Suppressor macrophage (primary cell): ENCODE data around the gene CALHM1.
"Not testable (repeated sequence)": the region's sequence is repeated elsewhere in the genome, so short reads cannot be mapped to it uniquely, and the experiment has no call there.

Experiments used
- DNase-seq, 4 experiments: peaks; one replicate each; pipeline ENCODE4 v3.0.0-alpha.2; 2020 to 2022
- total RNA-seq, 17 experiments: gene quantifications; one replicate each; lab custom pipeline; 2026; ENCODE audit warnings: mixed read lengths in 6 of 17, inconsistent platforms in 3 of 17; lab: John Stamatoyannopoulos, UW

The CALHM1 gene, protein sequence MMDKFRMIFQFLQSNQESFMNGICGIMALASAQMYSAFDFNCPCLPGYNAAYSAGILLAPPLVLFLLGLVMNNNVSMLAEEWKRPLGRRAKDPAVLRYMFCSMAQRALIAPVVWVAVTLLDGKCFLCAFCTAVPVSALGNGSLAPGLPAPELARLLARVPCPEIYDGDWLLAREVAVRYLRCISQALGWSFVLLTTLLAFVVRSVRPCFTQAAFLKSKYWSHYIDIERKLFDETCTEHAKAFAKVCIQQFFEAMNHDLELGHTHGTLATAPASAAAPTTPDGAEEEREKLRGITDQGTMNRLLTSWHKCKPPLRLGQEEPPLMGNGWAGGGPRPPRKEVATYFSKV
- 0 to 10.9 (median 1.7) reads per million in 17 experiments for total RNA-seq

DNA sequence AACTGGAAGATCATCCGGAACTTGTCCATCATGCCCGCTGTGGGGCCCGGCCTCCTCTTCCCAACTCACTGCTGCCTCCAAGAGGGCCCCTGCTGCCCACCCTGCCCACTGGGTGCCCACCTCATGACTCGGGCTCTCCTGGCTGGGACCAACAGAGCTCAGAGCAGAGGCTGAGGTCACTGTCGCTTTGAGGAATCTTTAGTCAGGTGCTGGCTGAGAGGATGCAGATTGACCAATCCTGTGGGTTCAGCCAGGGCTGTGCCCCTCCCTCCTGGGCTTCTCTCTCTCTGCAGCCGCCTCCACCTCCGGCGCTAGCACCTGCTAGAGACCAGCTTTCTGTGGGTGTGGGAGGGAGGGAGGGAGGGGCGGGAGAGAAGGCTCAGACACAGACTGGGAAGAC, at the start of gene CALHM1:
Gene CALHM1 (minus strand): TSS at position 181 of the 400 bp plus-strand sequence. CDS start 149 bp downstream, at position 32.
- peak; percentile 50 to 85 (median 74) for DNase-seq

DNA sequence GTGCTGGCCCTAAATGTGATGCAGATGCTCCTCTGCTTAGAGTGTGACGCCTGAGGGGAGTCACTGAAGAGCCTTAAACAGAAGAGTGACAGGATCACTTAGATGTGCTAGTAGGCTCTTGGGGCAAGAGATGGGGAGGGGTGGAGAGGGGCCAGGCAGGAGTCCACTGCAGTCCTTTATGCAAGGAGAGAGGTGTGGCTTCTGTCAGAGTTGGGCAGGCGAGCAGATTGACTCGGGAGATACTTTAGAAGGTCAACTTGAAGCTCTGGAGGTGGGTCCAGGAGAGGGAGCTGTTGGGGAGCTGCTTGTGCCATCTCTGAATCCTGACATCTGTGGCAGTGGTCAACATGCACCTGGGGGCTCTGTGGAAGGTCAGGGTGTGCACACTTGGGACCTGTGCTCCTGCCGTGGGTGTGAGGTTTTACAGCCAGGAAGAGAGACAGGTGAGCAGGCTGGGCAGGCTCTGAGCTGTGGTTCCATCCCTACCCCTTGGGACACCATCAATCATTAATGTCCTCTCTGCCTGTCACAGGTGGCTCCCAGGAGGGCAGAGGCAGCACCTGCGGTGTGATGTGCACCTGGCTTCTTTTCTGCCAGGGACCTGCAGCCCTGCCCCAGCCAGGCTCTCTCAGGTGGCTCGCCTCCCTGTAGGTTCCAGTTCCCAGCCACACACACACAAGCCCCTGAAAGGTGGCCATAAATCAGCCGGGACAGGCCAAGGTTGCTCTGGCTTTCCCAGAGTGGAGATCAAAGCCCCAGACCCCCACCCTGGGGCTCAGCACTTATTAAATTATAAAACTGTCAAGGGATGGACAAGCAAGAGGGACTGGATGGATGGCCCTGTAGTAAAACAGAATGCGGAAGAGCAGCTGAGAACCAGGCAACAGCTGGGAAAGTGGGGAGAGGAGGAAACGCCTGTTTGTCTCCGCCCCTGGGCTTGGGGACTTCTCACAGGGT, 48.8 kb upstream of the CALHM1 start:
- no peak for DNase-seq

DNA sequence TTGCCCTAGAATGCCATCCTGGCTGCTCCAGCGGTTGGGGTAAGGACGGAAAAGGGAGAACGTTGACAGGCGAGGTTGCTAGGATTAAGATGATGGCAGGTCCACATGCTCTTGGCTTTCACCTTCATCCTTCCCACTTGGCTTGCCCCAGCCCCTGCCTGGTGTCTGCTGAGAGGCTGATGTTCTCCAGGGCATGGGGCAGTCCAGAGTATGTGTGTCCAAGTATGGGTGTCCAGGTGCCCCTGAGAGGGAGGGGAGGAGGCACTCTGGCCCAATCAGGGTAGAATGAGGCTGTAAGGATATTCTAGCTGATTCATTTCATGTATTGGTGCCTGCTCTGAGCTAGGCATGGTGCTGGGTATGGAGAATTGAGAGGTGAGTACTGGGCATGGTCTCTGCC, 47.4 kb upstream of the CALHM1 start:
- no peak for DNase-seq

DNA sequence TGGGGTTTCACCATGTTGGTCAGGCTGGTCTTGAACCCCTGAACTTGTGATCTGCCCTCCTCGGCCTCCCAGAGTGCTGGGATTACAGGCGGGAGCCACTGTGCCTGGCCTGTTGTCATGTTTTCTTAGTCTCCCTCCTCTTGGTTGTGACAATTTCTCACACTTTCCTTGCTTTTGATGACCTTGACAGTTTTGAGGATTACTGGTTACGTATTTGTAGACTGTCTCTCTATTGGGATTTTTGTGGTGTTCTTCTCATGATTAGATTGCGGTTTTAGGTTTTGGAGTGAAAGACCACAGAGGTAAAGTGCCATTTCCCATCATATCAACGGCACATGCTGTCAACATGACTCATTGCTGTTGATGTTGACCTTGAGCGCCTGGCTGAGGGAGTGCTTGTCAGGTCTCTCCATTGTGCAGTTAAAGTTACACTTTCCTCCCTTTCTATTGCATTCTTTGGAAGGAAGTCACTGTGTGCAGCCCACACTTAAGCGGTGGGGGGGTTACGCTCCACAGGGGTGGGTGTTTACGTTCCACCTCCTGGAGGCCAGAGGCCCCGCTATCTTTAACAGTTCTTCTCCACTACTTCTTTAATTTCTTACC, 45.6 kb upstream of the CALHM1 start:
- peak in 1 of 4 experiments; percentile 18 for DNase-seq

DNA sequence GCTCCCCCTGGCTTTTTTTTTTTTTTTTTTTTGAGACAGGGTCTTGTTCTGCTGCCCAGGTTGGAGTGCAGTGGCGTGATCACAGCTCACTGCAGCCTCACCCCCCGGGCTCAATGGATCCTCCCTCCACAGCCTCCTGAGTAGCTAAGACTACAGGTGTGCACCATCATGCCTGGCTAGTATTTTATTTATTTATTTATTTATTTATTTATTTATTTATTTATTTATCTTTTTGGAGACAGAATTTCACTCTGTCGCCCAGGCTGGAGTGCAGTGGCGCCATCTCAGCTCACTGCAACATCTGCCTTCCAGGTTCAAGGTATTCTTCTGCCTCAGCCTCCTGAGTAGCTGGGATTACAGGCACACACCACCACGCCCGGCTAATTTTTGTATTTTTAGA, 45.1 kb upstream of the CALHM1 start:
- DNase-seq: not testable (repeated sequence)

DNA sequence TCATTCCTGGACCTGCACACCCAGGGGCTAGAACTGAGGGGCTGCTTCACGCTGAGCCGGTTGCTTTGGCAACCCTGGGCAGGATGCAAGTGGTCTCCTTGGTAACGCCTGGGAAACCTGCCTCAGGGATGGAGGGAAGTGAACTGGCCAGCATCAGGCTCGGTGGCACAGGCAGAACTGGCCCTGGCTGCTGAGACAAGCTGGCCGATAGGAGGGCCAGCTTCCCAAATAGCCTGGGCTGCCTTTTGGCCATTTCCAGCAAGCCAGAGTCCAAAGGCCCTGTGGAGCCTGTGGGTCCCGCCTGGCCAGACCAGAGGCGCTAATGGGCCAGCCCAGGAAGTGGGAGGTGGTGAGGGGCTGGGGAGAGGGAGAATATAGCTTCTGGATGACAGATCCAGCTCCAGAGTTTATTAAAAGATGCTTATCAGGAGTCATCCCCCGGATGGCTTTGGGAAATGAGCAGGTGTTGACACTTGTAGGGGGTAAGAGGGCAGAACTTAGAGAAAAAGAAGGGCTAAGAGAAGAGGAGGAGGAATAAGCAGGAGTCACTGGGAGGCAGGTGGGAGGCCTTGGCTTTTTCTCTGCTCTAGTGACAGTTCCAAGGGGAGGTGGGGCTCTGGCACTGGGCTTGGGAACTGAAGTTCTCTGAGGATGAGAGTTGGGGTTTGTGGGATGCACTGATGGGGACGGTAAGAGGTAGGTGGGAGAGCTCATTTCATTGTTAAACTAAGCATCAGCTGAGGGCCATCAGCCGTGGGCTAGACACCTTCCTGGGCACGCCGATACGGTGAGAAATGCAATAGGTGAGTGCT, 44.4 kb upstream of the CALHM1 start:
- no peak for DNase-seq

DNA sequence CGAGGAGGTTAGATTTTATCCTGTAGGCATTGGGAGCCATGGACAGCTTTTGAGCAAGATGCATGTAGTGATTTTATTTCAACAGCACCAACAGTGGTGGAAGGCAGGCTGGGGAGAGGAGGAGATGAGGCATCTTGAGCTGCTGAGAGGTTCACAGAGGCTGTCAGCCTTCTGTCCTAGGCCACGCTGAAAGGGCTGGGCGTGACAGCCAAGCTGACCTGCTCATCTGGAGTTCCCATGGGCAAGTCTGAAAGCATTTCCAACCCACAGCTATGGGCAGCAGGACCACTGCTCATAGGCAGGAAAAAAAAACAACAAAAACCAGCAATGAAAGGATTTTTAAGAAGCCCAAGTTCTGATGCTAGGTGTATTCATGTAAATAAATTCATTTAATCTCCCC, 42.5 kb upstream of the CALHM1 start:
- DNase-seq: no peak

DNA sequence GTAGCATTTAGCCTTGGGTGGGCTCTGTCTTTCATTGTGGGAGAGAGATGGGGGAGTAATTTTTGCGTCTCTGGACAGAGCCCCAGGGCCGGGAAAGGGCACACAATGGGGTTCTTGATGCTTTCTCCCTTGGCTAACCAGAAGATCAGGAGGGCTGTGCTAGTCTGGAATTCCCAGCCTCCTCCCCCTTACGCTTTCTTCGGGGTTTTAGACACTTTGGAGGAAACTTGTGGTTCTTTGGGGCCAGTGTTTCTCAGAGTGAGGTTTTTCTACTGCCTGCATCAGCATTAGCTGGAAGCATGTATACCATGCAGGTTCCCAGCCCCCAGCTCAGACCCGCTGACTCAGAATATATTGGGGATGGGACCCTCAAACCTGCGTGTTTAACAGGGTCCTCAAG, 41.8 kb upstream of the CALHM1 start:
- no peak for DNase-seq

DNA sequence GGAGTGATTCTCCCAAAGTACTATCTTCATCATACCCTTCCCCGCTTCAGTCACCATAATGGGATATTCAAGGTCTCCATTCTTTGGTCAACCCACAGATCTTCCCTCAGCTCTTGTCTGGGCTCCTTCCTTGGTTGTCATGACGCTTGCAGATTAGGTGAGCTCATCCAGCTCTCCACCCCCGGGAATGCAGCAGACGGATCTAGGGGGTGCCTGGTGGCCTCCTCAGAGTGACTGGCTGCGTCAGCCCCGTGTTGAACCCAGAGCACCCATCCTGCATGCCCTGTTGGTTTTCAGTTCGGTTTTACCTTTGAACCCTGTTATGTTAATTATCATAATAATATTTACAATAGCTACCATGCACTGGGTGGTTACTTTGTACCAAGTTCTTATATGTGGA, 41.2 kb upstream of the CALHM1 start:
- DNase-seq: no peak

DNA sequence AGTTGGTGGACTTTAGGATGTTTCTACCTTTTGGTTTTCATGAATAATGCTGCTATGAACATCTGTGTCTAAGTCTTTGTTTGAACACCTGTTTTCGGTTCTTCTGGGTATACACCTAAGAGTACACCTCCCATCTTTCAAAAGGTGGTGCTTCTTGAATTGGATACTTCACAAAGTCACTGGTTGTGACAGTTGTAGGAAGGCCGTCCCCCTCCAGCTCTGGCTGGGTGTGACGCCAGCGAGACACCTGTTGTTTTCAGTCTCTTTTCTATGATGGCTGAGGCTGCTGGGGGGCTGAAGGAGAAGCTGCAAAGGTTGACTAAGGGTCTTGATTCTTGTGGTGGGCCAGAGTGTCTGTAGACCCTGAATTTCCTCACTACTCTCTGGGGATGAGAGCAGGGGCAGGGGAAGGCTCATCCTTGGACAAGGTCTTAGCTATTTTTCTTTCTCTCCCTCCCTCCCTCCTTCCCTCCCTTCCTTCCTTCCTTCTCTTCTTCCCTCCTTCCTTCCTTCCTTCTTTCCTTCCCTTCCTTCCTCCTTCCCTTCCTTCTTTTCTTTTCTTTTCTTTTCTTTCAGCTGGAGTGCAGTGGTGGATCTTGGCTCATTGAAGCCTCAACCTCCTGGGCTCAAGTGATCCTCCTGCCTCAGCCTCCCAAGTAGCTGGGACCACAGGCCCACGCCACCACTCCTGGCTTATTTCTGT, 40.4 kb upstream of the CALHM1 start:
- no peak for DNase-seq

DNA sequence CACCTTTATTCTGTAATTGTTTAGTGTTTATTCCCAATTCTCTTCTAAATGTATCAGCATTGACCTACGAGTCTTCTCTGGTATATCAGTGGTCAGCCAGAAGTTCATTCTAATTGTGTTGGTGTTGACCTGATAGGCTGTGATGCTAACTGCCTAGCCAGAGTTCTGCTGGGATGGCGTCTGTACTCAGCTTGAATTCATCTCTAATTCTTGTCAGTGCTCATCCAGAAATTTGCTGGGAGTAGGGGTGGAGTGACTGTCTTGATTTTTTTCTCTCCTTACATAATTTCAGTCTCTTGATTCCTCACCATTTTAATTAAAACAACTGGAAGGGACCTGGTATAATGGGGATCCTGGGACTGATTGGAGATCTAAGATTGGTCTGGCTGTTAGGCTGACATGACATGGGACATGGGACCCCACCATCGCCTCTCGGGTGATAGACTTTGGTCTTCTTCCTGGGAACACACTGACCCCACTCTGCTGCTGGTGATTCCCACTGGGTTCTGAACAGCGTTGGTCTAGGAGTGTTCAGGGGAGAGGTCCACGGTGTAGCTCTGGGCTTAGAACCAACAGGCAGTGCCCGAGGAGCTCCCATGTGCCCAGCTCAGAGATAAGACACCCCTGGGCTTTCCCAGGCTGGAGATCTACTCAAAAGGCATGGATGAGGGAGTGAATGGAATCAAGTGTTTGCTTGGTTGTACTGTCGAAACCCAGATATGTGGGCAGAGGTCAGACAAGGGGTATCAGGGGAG, 38.6 kb upstream of the CALHM1 start:
- no peak for DNase-seq

DNA sequence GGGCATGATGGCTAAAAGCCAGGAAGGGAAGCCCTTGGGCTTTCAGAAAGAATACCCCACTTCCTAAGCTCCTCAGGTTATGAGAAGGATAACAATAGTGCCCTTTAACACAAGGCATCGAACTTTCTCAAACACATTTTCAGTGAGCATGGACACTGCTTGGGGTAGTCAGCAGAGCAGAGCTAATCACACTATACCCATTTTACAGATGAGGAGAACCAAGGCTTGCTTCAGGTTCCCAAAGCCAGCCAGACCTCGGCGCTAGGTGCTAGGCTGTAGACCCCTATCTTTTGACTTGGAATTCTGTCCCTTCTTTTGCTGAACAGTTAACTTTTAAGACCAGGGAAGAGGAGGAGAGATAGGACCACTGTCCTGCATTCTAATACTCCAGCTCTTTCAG, 36.6 kb upstream of the CALHM1 start:
- DNase-seq: no peak

DNA sequence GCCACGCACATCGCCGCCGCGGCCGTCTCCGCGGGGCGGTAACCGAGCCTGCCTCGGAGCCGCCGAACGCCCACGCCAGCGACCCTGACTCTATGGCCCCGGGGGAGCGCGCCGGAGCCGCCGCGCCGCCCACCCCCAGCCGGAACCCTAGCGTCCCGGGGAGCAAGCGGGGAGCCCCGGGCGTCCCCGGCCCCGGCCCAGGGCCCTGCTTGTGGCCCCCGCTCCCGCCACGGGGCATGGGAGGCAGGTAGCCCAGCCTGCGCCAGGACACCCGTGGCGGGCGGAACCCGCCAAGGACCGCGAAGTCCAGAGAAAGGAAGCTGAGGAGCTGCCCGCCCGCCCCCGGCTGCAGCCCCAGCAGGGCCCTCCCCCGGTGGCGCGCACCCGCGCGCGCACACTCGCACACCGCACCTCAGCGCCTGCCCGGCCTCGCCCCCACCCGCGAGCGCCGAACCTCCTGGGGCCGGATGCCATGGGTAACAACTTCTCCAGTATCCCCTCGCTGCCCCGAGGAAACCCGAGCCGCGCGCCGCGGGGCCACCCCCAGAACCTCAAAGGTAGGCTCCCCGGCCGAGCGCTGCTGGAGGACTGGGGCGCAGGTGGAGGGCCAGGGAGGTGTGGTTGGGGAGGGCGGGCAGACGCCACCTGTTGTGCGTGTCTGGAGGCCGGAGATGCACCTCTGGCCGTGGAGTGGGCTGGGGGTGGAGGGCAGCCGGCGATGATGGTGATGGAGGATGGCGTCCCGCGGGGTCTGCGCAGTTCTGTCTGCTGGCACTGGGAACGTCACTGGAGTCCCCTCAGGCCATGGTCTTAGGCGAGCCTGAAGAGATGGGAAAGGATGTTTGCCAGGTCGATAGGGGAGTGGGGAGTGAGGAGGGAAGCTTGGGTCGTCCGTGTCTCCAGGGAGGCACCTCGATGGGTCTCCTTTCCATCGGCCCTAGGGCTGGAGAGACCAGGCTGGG, 35.5 kb upstream of the CALHM1 start:
- DNase-seq: peak in 3 of 4 experiments; percentile 26 to 61 (median 46)

DNA sequence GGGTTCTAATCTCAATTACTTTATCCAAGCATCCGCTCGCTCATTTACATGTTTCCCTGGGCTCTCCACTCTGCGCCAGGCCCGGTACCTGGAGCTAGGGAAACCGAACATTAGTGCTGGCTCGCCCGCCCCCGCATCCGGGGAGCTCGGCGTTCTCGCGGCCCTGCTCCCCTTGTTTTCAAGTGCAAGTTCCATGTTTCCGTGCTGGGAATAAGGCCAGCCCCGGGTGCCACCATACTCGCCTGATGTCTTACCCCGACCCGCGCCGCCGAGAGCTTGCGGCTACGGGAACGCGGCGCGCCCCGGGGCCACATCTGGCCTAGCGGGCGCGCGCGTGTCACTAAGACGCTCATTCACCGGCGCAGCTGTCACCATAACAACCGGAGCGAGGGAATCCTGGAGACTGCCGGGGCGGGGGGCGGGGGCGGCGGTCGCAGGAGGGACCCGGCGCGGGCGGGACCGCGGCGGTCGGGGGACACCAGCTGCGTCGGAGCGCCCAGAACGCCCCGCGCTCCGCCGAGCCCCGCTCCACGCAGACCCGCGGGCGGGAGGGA, 34.7 kb upstream of the CALHM1 start, which contains the start of gene NEURL1:
Gene NEURL1 (plus strand): TSS at position 344 of the 554 bp plus-strand sequence. CDS start 683 bp downstream, outside the sequence.
- DNase-seq: peak in 3 of 4 experiments; percentile 25 to 60 (median 36)

DNA sequence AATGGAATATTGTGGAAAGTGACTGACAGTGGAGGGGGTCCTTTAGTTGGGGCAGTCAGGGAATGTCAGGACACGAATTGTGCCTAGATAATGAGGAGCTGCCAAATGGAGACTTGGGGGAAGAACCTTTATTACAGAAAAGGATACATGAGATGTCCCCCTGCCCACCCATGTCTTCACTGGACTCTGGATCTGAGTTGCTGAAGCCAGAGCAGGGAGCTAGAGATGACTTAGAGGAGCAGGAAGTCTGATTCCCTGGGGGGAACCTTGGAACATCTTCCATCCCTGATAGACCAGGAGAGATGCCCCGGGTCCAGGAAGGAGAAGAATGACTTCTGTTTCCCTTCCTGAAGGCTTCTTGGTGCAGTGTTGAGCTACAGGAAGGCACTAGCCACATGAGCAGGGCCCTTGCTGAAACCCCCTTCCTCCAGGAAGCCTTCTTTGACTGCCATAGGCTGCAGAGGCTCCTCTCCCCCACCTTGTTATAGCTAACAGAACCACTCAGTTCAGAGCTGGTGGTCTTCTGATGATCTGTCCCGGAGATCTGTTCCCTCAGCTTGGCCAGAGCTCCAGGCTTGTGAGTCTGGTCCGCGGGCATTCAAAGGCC, 34.1 kb upstream of the CALHM1 start:
- no peak for DNase-seq

DNA sequence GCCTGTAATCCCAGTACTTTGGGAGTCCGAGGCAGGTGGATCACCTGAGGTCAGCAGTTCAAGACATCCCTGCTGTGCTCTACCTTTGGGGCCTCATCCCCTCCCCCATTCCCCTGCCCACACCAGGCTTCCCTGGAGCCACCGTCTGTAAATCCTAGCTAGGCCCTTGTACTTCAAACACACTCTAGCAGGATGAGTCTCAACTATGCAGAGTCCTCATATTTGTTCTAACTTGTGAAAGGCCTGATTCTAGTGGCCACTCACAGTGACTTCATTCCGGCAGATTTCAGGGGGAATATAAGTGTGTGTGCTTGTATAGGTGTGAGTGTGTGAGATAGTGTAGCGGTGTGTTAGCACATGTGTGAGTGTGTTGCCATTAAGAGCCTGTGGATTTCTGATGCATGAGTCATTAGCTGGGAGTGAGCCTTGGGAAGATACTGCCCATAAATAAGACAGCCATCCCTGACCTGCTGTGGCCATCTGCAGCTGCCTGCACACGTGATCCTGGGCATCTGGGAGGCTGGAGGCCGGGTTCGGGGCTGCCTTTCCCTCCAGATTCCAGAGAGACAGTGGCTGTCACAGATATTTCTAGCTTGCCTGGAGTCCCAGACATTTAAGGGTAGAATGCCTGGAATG, 33.1 kb upstream of the CALHM1 start:
- no peak for DNase-seq

DNA sequence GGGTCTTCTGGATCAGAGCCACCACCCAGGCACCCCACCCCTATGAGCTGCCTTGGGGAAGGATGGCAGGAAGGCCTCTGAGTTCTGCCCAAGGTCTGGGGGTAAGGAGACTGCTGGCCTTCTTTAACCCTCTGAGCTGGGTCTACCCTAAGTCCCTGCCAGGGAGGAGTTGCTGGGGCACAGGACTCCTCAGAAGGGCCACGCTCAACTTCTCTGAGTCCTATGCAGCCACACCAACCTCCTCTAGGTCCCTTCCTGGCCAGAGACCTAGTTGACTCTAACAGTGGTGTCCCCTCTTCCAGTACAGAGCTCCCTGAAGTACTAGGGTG, 32.2 kb upstream of the CALHM1 start:
- DNase-seq: no peak

DNA sequence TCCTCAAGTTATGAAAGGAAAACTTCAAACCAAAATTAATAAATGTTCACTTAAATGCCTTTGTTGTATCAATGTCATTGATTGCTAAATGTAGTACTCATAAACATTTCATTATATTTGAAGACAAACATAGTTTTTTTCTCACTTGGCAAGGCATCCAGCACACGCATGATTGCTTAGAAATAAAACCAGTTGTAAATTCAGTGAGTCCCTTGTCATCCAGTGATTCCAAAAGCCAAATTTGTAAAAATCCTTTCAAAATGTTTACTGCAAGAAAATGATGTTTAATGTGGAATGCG, 28.7 kb upstream of the CALHM1 start:
- DNase-seq: no peak
